ENCODE results near the gene AGBL1. TPM values are rescaled to one million over a fixed set of nuclear protein-coding genes. Genes with fewer than 3 reads are reported as not detected.

The AGBL1 gene
- total RNA-seq, 1 donor from 2014 or later: not detected

DNA sequence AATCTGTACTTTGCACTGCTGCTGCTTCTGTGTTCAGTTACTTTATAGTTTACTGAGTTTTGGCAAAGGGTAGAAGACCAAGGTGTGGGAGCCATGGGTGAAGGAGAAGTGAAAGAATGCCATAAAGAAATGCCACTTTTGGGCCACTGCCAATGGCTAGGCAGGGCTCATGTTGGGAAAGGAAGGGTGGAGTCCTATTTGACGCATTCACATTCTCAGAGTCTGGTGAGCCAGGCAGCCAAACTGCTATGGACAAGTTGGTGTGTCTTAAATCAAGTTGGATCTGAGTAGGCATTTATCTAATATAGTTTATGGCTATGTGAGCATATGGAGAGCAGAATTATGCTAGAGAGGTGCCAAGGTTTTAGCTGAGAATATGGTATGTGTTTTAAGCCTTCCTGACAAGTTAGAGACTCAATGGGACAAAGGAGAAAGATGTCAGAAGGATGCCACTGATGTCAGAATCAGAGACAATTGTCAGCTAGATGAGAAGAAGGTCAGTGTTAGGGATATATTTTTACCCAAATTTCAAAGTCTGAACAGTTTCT, 296.1 kb downstream of the AGBL1 start:
- no peaks in the 10 kb centered on the region for H3K36me3 ChIP-seq
- no peak for DNase-seq
- peaks cover 31% of the 10 kb centered on the region for H3K27me3 ChIP-seq (ENCODE audit: low read depth)
- no peak overlapping the region for H3K4me3 ChIP-seq
- no peaks in the 10 kb centered on the region for H3K4me1 ChIP-seq
- H3K9me3 ChIP-seq (replicated peaks): no peaks in the 10 kb centered on the region
- intact Hi-C loops (cut with micrococcal nuclease): no loop called here
- H3K27ac ChIP-seq (replicated peaks): no peak overlapping the region
- TF ChIP-seq, protein P1, sequence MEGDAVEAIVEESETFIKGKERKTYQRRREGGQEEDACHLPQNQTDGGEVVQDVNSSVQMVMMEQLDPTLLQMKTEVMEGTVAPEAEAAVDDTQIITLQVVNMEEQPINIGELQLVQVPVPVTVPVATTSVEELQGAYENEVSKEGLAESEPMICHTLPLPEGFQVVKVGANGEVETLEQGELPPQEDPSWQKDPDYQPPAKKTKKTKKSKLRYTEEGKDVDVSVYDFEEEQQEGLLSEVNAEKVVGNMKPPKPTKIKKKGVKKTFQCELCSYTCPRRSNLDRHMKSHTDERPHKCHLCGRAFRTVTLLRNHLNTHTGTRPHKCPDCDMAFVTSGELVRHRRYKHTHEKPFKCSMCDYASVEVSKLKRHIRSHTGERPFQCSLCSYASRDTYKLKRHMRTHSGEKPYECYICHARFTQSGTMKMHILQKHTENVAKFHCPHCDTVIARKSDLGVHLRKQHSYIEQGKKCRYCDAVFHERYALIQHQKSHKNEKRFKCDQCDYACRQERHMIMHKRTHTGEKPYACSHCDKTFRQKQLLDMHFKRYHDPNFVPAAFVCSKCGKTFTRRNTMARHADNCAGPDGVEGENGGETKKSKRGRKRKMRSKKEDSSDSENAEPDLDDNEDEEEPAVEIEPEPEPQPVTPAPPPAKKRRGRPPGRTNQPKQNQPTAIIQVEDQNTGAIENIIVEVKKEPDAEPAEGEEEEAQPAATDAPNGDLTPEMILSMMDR (IDR thresholded peaks at IDR 0.05; ENCODE audit: borderline replicate concordance): no peak

DNA sequence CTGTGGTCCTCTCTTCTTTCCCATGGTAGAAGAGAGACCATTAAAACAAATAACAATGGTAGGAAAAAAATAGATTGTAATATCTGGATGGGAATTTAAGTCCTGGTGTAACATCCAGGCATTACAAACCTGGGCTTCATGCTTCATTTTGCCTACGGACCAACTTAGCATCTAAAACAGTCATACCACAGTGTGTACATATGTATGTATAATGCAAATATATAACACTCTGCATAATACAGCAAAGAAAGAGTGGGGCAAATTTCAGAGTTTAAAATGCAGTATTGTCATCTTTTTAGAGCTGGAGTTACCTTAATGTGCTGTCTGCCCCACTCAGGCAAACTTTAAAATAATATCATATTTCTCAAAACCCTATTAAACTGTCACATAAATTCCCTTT, 298.2 kb downstream of the AGBL1 start:
- H3K36me3 ChIP-seq: no peaks in the 10 kb centered on the region
- intact Hi-C loops (cut with micrococcal nuclease): no loop called here
- no peak overlapping the region for H3K4me3 ChIP-seq
- H3K27ac ChIP-seq (replicated peaks): no peak overlapping the region
- DNase-seq: no peak
- peaks cover 29% of the 10 kb centered on the region for H3K27me3 ChIP-seq (ENCODE audit: low read depth)
- no peaks in the 10 kb centered on the region for H3K9me3 ChIP-seq (replicated peaks)
- H3K4me1 ChIP-seq: no peaks in the 10 kb centered on the region
- TF ChIP-seq, protein P1 (IDR thresholded peaks at IDR 0.05; ENCODE audit: borderline replicate concordance): no peak

DNA sequence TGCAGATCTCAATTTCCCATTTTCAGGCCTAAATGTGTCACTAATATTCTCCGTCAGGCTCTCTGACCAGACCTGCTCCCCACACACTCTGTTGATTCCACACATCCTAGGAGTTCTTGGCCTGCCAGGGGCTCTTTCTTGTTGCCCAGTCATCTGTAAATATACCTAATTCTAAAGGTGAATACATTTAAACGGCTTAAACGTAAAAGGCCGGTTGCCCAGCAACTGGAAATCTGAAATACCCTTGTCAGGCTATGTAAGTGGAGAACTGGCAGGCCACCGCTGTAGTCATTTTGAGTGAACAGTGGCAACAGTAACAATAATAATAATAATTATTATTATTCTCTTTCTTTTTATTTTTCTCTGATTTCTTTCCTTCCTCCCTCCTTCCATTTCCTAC, 302.7 kb downstream of the AGBL1 start:
- H3K9me3 ChIP-seq (replicated peaks): no peaks in the 10 kb centered on the region
- no peaks in the 10 kb centered on the region for H3K4me1 ChIP-seq
- H3K4me3 ChIP-seq: no peak overlapping the region
- peaks cover 39% of the 10 kb centered on the region for H3K27me3 ChIP-seq (ENCODE audit: low read depth)
- no peaks in the 10 kb centered on the region for H3K36me3 ChIP-seq
- no peak for DNase-seq
- TF ChIP-seq, protein P1 (IDR thresholded peaks at IDR 0.05; ENCODE audit: borderline replicate concordance): no peak
- intact Hi-C loops (cut with micrococcal nuclease): no loop called here
- H3K27ac ChIP-seq (replicated peaks): no peak overlapping the region

DNA sequence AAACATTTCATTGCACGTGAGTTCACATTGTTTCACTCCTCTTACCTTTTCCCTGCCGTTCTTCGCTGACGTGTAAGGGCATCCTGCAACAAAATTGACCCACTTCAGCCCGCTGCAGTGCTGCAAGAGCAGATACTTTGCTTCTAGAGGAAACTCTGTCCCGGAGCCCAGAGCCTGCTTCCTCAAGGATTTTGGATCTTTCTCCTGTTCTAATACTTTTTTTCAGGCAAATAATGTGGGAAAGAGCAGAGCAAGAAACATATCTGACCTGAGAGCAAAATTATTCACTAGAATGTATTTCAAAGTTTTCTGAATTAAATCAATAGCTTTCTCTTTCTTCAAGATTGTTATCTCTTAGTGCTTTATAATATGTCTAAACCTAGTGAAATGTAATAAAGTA, 303.9 kb downstream of the AGBL1 start:
- H3K27ac ChIP-seq (replicated peaks): no peak overlapping the region
- H3K27me3 ChIP-seq (ENCODE audit: low read depth): peaks cover 48% of the 10 kb centered on the region
- DNase-seq: no peak
- H3K36me3 ChIP-seq: no peaks in the 10 kb centered on the region
- no peaks in the 10 kb centered on the region for H3K4me1 ChIP-seq
- no peaks in the 10 kb centered on the region for H3K9me3 ChIP-seq (replicated peaks)
- TF ChIP-seq, protein P1 (IDR thresholded peaks at IDR 0.05; ENCODE audit: borderline replicate concordance): no peak
- no peak overlapping the region for H3K4me3 ChIP-seq
- intact Hi-C loops (cut with micrococcal nuclease): no loop called here

DNA sequence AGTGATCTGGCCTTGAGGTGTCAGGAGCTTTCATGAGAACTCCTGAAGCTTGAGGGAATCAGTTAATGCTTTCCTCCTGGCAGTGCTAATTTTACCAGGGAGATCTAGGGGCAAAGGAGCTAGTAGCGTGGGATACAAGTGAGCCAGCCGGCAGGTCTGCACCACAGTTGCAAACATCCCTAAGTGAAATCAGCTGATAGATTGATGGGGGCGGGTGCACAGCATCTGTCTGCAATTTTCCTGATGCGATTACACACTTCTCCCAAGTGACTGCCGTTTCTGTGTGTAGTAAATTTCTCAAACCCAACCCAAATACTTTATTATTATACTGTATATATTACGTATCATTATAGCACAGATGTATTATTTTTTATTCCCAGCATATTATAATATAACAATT, 304.5 kb downstream of the AGBL1 start:
- intact Hi-C loops (cut with micrococcal nuclease): no loop called here

More for the DNA sequence above, 304.5 kb downstream of the AGBL1 start:
- Histone ChIP-seq H3K36me3 (no peaks in the 10 kb centered on the region), H3K4me1 (no peaks in the 10 kb centered on the region), H3K4me3 (no peak overlapping the region), H3K27me3 (ENCODE audit: low read depth) (peaks cover 50% of the 10 kb centered on the region), H3K9me3 (replicated peaks) (no peaks in the 10 kb centered on the region), H3K27ac (replicated peaks) (no peak overlapping the region)
- DNase-seq: no peak
- TF ChIP-seq, protein P1 (IDR thresholded peaks at IDR 0.05; ENCODE audit: borderline replicate concordance): no peak

All from left ventricle myocardium inferior (tissue), 1 donor.